Measurements from ENCODE around the gene TSPO2. TPM values are rescaled to one million over a fixed set of nuclear protein-coding genes. Genes with fewer than 3 reads are reported as not detected.

The TSPO2 gene
- total RNA-seq, 1 donor from 2014 or later = not detected

DNA sequence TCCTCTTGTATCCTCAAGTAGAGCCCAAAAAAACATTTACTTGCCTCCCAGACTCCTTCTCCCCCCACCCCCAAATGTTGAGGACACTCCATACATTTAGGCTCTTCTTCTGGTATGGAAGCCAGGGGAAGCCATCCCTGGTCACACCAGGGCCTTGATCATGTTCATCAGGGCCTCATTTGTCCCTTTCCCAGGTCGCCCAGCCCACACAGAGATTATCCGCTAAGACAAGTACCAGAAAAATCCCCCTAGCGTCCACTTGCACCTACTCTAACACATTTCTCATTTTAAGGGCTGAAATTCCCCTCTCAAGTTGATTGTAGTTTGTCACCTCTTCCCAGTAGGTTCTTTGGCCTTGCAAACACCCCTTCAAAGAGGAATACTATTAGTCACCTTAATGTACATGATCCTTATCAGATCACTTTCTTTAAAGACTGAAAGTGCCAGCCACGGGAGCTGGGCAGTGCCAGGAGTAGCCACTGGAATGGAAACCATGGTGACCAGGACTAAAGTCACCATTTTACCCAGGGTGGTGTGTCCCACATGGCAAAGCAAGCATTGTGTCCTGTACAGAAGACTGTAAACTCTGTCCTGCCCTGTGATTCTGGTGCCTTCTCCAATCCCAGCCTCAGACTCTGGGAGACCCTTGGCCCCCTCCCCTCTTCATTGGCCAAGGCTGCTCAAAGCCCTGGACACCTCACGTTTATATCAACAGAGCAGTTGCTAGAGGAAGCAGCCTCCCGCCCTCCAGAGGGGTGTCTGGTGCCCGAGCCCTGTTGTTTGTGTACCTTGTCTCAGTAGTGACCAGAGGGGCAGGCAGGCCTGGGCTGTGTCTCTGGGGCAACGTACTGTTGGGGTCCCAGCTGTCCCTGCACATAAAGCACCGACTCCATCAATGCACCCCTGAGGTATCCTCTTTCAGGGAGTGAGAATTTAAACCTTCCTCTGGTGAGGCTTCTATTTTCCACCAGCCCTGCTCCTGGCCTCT is 5.8 kb downstream of the TSPO2 start:
- intact Hi-C loops (cut with DNase I) = no loop called here
- ATAC-seq (no peak), DNase-seq (no peak)
- peaks cover 11% of the 10 kb centered on the region for H3K4me1 ChIP-seq
- H3K9me3 ChIP-seq = no peaks in the 10 kb centered on the region
- no peak overlapping the region for H3K4me3 ChIP-seq
- H3K27ac ChIP-seq = no peak overlapping the region
- TF ChIP-seq, protein P1, sequence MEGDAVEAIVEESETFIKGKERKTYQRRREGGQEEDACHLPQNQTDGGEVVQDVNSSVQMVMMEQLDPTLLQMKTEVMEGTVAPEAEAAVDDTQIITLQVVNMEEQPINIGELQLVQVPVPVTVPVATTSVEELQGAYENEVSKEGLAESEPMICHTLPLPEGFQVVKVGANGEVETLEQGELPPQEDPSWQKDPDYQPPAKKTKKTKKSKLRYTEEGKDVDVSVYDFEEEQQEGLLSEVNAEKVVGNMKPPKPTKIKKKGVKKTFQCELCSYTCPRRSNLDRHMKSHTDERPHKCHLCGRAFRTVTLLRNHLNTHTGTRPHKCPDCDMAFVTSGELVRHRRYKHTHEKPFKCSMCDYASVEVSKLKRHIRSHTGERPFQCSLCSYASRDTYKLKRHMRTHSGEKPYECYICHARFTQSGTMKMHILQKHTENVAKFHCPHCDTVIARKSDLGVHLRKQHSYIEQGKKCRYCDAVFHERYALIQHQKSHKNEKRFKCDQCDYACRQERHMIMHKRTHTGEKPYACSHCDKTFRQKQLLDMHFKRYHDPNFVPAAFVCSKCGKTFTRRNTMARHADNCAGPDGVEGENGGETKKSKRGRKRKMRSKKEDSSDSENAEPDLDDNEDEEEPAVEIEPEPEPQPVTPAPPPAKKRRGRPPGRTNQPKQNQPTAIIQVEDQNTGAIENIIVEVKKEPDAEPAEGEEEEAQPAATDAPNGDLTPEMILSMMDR (IDR thresholded peaks at IDR 0.05) = no peak
- H3K27me3 ChIP-seq (ENCODE audit: low read depth) = no peaks in the 10 kb centered on the region
- H3K36me3 ChIP-seq = no peaks in the 10 kb centered on the region

DNA sequence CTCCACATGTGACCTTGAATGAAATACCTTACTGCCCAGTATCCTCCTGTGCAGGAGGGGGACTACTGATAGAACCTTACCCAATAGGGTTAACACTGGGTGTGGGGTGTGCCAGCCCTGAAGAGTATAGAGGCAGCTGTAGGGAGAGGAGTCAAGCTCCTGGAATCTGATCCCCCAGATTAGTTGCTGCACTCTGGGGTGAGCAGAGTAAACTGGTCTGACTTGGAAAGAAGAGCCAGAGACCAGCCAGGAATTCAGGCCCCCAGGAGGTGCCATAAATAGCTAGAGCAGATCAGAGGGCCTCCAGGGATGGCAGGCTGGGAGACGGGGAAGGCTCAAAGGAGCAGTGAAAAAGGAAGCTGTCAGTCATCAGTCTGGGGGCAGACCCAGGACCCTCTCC is 7.3 kb downstream of the TSPO2 start:
- TF ChIP-seq, protein P1 (IDR thresholded peaks at IDR 0.05) = no peak
- no peaks in the 10 kb centered on the region for H3K36me3 ChIP-seq
- no peak overlapping the region for H3K4me3 ChIP-seq
- intact Hi-C loops (cut with DNase I) = no loop called here
- DNase-seq = no peak
- ATAC-seq = no peak
- no peaks in the 10 kb centered on the region for H3K9me3 ChIP-seq
- no peak overlapping the region for H3K27ac ChIP-seq
- no peaks in the 10 kb centered on the region for H3K27me3 ChIP-seq (ENCODE audit: low read depth)
- peaks cover 11% of the 10 kb centered on the region for H3K4me1 ChIP-seq

DNA sequence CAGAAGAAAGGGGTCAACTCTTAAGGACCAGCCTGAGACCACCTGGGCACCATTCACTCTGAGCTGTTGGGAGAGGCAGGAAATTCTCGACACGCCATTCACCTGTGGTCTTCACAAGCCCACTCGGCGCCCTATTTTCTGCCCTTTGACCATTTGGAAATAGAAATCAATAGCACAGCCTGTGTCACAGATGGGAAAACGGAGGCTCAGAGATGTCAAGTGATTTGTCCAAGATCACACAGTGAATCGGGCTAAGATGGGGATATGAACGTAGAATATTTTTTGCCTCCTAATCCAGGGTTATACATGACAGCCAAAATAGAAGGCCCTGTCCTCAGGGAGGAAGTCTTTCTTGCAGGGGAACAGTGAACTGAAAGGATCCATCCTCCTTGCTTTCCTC is 7.7 kb downstream of the TSPO2 start:
- no peak overlapping the region for H3K27ac ChIP-seq
- no peaks in the 10 kb centered on the region for H3K36me3 ChIP-seq
- H3K4me1 ChIP-seq = peaks cover 11% of the 10 kb centered on the region
- H3K27me3 ChIP-seq (ENCODE audit: low read depth) = no peaks in the 10 kb centered on the region
- intact Hi-C loops (cut with DNase I) = no loop called here
- H3K9me3 ChIP-seq = no peaks in the 10 kb centered on the region
- ATAC-seq (no peak), DNase-seq (no peak)
- no peak overlapping the region for H3K4me3 ChIP-seq
- TF ChIP-seq, protein P1 (IDR thresholded peaks at IDR 0.05) = no peak

DNA sequence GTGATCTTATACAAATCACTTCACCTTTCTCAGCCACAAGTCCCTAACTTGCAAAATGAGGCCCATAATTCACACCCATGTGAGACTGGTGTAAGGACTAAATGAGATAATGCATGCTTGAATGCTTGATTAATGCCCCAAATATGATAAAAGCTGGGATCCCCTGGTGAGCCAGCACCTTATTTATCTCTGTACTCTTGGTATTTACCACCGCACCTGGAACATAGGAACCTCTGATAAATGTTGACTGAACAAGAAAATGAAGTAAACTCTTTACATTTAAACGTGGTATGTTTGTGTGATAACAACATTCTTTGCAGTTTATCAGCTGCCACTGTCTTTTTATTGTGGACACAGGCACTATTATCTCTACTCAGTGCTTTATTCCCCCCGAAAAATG is 8.3 kb downstream of the TSPO2 start:
- H3K9me3 ChIP-seq = no peaks in the 10 kb centered on the region
- no peak for ATAC-seq

DNA sequence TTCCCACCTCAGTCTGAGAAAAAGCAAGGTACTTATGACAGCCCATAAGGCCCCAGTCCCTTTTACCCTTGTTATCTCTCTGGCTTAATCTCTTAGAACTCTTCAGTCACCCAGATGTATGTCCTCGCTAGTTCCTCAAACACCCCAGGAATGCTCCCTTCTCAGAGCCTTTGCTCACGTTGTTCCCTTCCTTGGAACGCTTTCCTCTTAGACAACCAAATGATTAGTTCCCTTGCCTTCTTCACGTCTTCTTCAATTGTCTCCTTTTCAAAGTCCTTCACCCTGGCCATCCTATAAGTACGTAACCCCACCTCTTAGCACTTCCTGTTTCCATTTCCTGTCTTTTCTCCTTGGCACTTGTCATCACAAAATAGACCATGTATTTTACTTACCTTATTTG is 9.6 kb downstream of the TSPO2 start:
- no peaks in the 10 kb centered on the region for H3K9me3 ChIP-seq
- intact Hi-C loops (cut with DNase I) = no loop called here
- H3K27ac ChIP-seq = no peak overlapping the region
- DNase-seq (no peak), ATAC-seq (no peak)
- no peak overlapping the region for H3K4me3 ChIP-seq
- no peaks in the 10 kb centered on the region for H3K27me3 ChIP-seq (ENCODE audit: low read depth)
- H3K36me3 ChIP-seq = no peaks in the 10 kb centered on the region
- H3K4me1 ChIP-seq = peaks cover 11% of the 10 kb centered on the region
- TF ChIP-seq, protein P1 (IDR thresholded peaks at IDR 0.05) = no peak

More for the DNA sequence above, 8.3 kb downstream of the TSPO2 start:
- H3K4me3 ChIP-seq = no peak overlapping the region
- TF ChIP-seq, protein P1 (IDR thresholded peaks at IDR 0.05) = no peak
- no peak for DNase-seq
- no peaks in the 10 kb centered on the region for H3K27me3 ChIP-seq (ENCODE audit: low read depth)
- H3K27ac ChIP-seq = no peak overlapping the region
- peaks cover 11% of the 10 kb centered on the region for H3K4me1 ChIP-seq
- no peaks in the 10 kb centered on the region for H3K36me3 ChIP-seq
- intact Hi-C loops (cut with DNase I) = no loop called here

Data from lower lobe of right lung (tissue), 2 donors.